GM06990 (cell line): ENCODE measurements around the gene FBRS.

Experiments
- DNase-seq: peaks from one replicate; pipeline ENCODE4 v3.0.0-alpha.2; 2011; ENCODE audit not compliant: insufficient read length; ENCODE audit errors: extremely low read depth
- H3K27me3 ChIP-seq: replicated peaks from 2 replicates; pipeline ENCODE4 v1.6.0; 2011; ENCODE audit warnings: low read length; ENCODE audit not compliant: control insufficient read depth, insufficient read depth
- H3K36me3 ChIP-seq: 2 replicates; pipeline ENCODE4 v1.5.1; 2011; ENCODE audit warnings: low read length; ENCODE audit not compliant: control insufficient read depth, insufficient read depth
- H3K4me3 ChIP-seq: replicated peaks from 2 replicates; pipeline ENCODE4 v1.5.1; 2011; ENCODE audit warnings: low read depth, mild to moderate bottlenecking, control low read depth, low read length
- CTCF ChIP-seq: IDR thresholded peaks from 2 replicates; pipeline ENCODE4 v1.5.1; 2011; ENCODE audit warnings: low read length, control low read depth, mild to moderate bottlenecking, inconsistent platforms; ENCODE audit not compliant: insufficient read depth, poor library complexity, severe bottlenecking

The FBRS gene

GRCh38 chr16:30710971-30711370 lies 52.7 kb downstream of the FBRS start:
- DNase-seq = no peak
- TF ChIP-seq CTCF = no peak
- no peak overlapping the region for H3K4me3 ChIP-seq
- H3K27me3 ChIP-seq = no peaks in the 10 kb centered on the region
- H3K36me3 ChIP-seq = peaks cover 57% of the 10 kb centered on the region

GRCh38 chr16:30711712-30712111 lies 53.5 kb downstream of the FBRS start:
- no peak overlapping the region for H3K4me3 ChIP-seq
- H3K27me3 ChIP-seq = no peaks in the 10 kb centered on the region
- no peak for DNase-seq
- no peak for TF ChIP-seq CTCF
- H3K36me3 ChIP-seq = peaks cover 59% of the 10 kb centered on the region

- Histone ChIP-seq H3K27me3 (no peaks in the 10 kb centered on the region), H3K4me3 (no peak overlapping the region), H3K36me3 (peaks cover 55% of the 10 kb centered on the region)
- no peak for DNase-seq
- no peak for TF ChIP-seq CTCF
Measured at GRCh38 chr16:30715750-30716445, 57.7 kb downstream of the FBRS start.

- Histone ChIP-seq H3K4me3 (no peak overlapping the region), H3K27me3 (no peaks in the 10 kb centered on the region), H3K36me3 (peaks cover 61% of the 10 kb centered on the region)
- no peak for TF ChIP-seq CTCF
- DNase-seq = no peak
Measured at GRCh38 chr16:30720086-30720485, 61.9 kb downstream of the FBRS start.
